Thoracic aorta (tissue), 2 donors: ENCODE measurements around the gene PDK2. TPM values are rescaled to one million over a fixed set of nuclear protein-coding genes. Genes with fewer than 3 reads are reported as not detected.
A peak's percentile ranks its signal among the peaks of the same experiment; 100 is the strongest.
"Not testable (repeated sequence)": the region's sequence is repeated elsewhere in the genome, so short reads cannot be mapped to it uniquely, and the experiment has no call there.

Experiments
- ATAC-seq: fragments of 150-250 bp; one replicate; pipeline ENCODE4 v1.8.0; 2017; ENCODE audit warnings: low read depth; ENCODE audit not compliant: insufficient number of reproducible peaks, low FRiP score
- DNase-seq: peaks from one replicate; pipeline ENCODE4 v3.0.0-alpha.2; 2020; ENCODE audit warnings: low spot score
- H3K27ac ChIP-seq, 2 donors: fragments of 200-600 bp; sonication (generic); 1 replicate in 1 of 2; 2 replicates in 1 of 2; pipeline ENCODE4 v1.5.1; 2016; ENCODE audit warnings: mild to moderate bottlenecking in 2 of 2, moderate library complexity in 2 of 2
- H3K27me3 ChIP-seq: fragments of 200-600 bp; sonication (generic); replicated peaks from 2 replicates; pipeline ENCODE4 v1.6.0; 2016; ENCODE audit warnings: mild to moderate bottlenecking; ENCODE audit not compliant: insufficient read depth
- H3K36me3 ChIP-seq: fragments of 200-600 bp; sonication (generic); one replicate; pipeline ENCODE4 v1.5.1; 2016
- H3K4me1 ChIP-seq, 2 donors: fragments of 200-600 bp; sonication (generic); 1 replicate in 1 of 2; 2 replicates in 1 of 2; pipeline versions ENCODE4 v1.5.1 to v1.6.0; 2016; ENCODE audit warnings: low read depth in 2 of 2, mild to moderate bottlenecking in 1 of 2; ENCODE audit not compliant: control insufficient read depth in 1 of 2
- H3K4me3 ChIP-seq: fragments of 200-600 bp; sonication (generic); 2 replicates; pipeline ENCODE4 v1.5.1; 2016; ENCODE audit warnings: mild to moderate bottlenecking
- H3K9me3 ChIP-seq: fragments of 200-600 bp; sonication (generic); 2 replicates; pipeline ENCODE4 v1.5.1; 2016
- CTCF ChIP-seq: fragments of 200-600 bp; sonication (generic); IDR thresholded peaks from one replicate; pipeline ENCODE4 v1.5.1; 2019; ENCODE audit warnings: antibody characterized with exemption
- total RNA-seq, 2 donors: library from RNA; depleted of rRNA; stranded (reverse); fragments of >200 nt; gene quantifications; one replicate each; pipeline versions ENCODE4 v1.1.0 to v1.2.3, GENCODE V29; 2016

The PDK2 gene
- total RNA-seq, 2 donors from 2014 or later, result 35.5 to 74.9 TPM

- Histone ChIP-seq H3K27me3 (no peaks in the 10 kb centered on the region), H3K4me1 (peaks cover 44 to 80% of the 10 kb centered on the region in 2 donors), H3K36me3 (no peaks in the 10 kb centered on the region), H3K27ac (peak overlapping the region; percentile 96 to 98), H3K4me3 (peak overlapping the region; percentile 79), H3K9me3 (no peaks in the 10 kb centered on the region)
- ATAC-seq, result no peak
- DNase-seq, result no peak
- TF ChIP-seq CTCF, result no peak
Observed at GRCh38 chr17:50058296-50058953, 36.7 kb upstream of the PDK2 start.

- peaks cover 53 to 81% of the 10 kb centered on the region in 2 donors for H3K4me1 ChIP-seq
- H3K27ac ChIP-seq, result peak overlapping the region; percentile 96 to 98
- no peaks in the 10 kb centered on the region for H3K9me3 ChIP-seq
- peak overlapping the region; percentile 79 for H3K4me3 ChIP-seq
- TF ChIP-seq CTCF, result no peak
- H3K27me3 ChIP-seq, result no peaks in the 10 kb centered on the region
- DNase-seq (no peak), ATAC-seq (no peak)
- H3K36me3 ChIP-seq, result no peaks in the 10 kb centered on the region
Observed at GRCh38 chr17:50059256-50059655, 35.9 kb upstream of the PDK2 start.

GRCh38 chr17:50059759-50060273 is 35.3 kb upstream of the PDK2 start:
- Histone ChIP-seq H3K27me3 (no peaks in the 10 kb centered on the region), H3K27ac (peak overlapping the region; percentile 96 to 98), H3K9me3 (no peaks in the 10 kb centered on the region), H3K4me1 (peaks cover 53 to 81% of the 10 kb centered on the region in 2 donors), H3K36me3 (no peaks in the 10 kb centered on the region), H3K4me3 (peak overlapping the region; percentile 79)
- DNase-seq (peak; percentile 62), ATAC-seq (no peak)
- TF ChIP-seq CTCF, result no peak

- H3K4me3 ChIP-seq, result peak overlapping the region; percentile 79
- TF ChIP-seq CTCF, result no peak
- DNase-seq, result peak; percentile 89
Observed at GRCh38 chr17:50060951-50061712, 34.0 kb upstream of the PDK2 start.

GRCh38 chr17:50061713-50062045 is 33.5 kb upstream of the PDK2 start:
- peak overlapping the region; percentile 96 to 98 for H3K27ac ChIP-seq
- ATAC-seq, DNase-seq, H3K36me3 ChIP-seq, H3K27me3 ChIP-seq, H3K9me3 ChIP-seq: not testable (repeated sequence)
- H3K4me1 ChIP-seq, result peaks cover 60 to 95% of the 10 kb centered on the region in 2 donors
- H3K4me3 ChIP-seq, result peak overlapping the region; percentile 51

More at GRCh38 chr17:50060951-50061712, 34.0 kb upstream of the PDK2 start:
- Histone ChIP-seq H3K4me1 (peaks cover 60 to 90% of the 10 kb centered on the region in 2 donors), H3K27ac (peak overlapping the region; percentile 96 to 98), H3K27me3 (no peaks in the 10 kb centered on the region), H3K36me3 (no peaks in the 10 kb centered on the region), H3K9me3 (no peaks in the 10 kb centered on the region)
- peak; percentile 42 for ATAC-seq
